Right lobe of liver (tissue), 6 donors: Measurements from ENCODE around the gene AHDC1. TPM values are rescaled to one million over a fixed set of nuclear protein-coding genes. Genes with fewer than 3 reads are reported as not detected.

Experiments used
- ATAC-seq, 4 donors: fragments of 200-7000 bp; cut with Tn5 transposase; one replicate each; pipeline ENCODE4 v1.9.1; 2020; ENCODE audit warnings: mild to moderate bottlenecking in 4 of 4, moderate library complexity in 4 of 4
- DNase-seq, 3 donors: peaks; one replicate each; pipeline ENCODE4 v3.0.0-alpha.2; 2020
- H3K27ac ChIP-seq, 3 donors: fragments of 200-600 bp; one replicate each; pipeline ENCODE4 v1.8.0; 2022
- H3K27me3 ChIP-seq, 2 donors: fragments of 200-600 bp; one replicate each; pipeline ENCODE4 v1.8.0; 2022
- H3K36me3 ChIP-seq, 4 donors: fragments of 200-600 bp; sonication (generic) in 1 of 4; one replicate each; pipeline versions ENCODE4 v1.5.1 to v1.8.0; 2017 to 2022; ENCODE audit warnings: control low read depth in 1 of 4
- H3K4me1 ChIP-seq, 4 donors: fragments of 200-600 bp; sonication (generic) in 1 of 4; one replicate each; pipeline versions ENCODE4 v1.5.1 to v1.8.0; 2017 to 2022; ENCODE audit warnings: control low read depth in 1 of 4
- H3K4me3 ChIP-seq, 3 donors: fragments of 200-600 bp; one replicate each; pipeline ENCODE4 v1.8.0; 2022
- H3K9me3 ChIP-seq, 4 donors: fragments of 200-600 bp; sonication (generic) in 1 of 4; one replicate each; pipeline versions ENCODE4 v1.5.1 to v1.8.0; 2017 to 2022; ENCODE audit warnings: control low read depth in 1 of 4
- POLR2A ChIP-seq: fragments of 450-650 bp; IDR thresholded peaks from one replicate; pipeline ENCODE4 v1.6.1; 2017; ENCODE audit warnings: antibody characterized with exemption, mild to moderate bottlenecking
- WGBS: methylation state at CpG from one replicate; pipeline ENCODE4 v1.1.6; 2018; ENCODE audit warnings: low coverage, low lambda C conversion rate; ENCODE audit not compliant: insufficient coverage; ENCODE audit errors: missing lambda C conversion rate; 5-methylcytosine and 5-hydroxymethylcytosine counted together
- intact Hi-C, 2 donors: fragments of 100-400 bp; cut with DNase I; formaldehyde crosslinking; loops; one replicate each; pipeline versions ENCODE4 v1.11.2 to v1.14.1; 2022
- total RNA-seq, 6 experiments: library from RNA; depleted of rRNA in 2 of 6; stranded (reverse); fragments of >200 nt in 2 of 6; fragmentation: NEBNext Ultra II Directional in 3 of 6; extraction: Animal tissue kit (Norgen Biotek cat#: 25700) in 3 of 6; gene quantifications; one replicate each; pipeline versions ENCODE4 v1.1.0 to v1.2.4, GENCODE V29; 2016 to 2023
- TF ChIP-seq, protein P1 (sequence below), 4 donors: fragments of 200-600 bp in 3 of 4; fragments of 450-650 bp in 1 of 4; IDR thresholded peaks; one replicate each; pipeline versions ENCODE4 v1.5.1 to v1.8.0; 2016 to 2022; ENCODE audit warnings: antibody characterized with exemption in 4 of 4, mild to moderate bottlenecking in 2 of 4
- donor health status: DM: no; HTN: yes; CAD: no.
- donor health status: DM: no; HTN: no; CAD: no.
- donor health status: DM: no; HTN: no; CAD: no.
- donor health status: DM: no; HTN: yes; CAD: no.
- donor health status: DM: no; HTN: yes; CAD: no.

Gene AHDC1
- total RNA-seq, 6 experiments from 2014 or later: 5.5 to 21.3 (median 10.9) TPM

DNA sequence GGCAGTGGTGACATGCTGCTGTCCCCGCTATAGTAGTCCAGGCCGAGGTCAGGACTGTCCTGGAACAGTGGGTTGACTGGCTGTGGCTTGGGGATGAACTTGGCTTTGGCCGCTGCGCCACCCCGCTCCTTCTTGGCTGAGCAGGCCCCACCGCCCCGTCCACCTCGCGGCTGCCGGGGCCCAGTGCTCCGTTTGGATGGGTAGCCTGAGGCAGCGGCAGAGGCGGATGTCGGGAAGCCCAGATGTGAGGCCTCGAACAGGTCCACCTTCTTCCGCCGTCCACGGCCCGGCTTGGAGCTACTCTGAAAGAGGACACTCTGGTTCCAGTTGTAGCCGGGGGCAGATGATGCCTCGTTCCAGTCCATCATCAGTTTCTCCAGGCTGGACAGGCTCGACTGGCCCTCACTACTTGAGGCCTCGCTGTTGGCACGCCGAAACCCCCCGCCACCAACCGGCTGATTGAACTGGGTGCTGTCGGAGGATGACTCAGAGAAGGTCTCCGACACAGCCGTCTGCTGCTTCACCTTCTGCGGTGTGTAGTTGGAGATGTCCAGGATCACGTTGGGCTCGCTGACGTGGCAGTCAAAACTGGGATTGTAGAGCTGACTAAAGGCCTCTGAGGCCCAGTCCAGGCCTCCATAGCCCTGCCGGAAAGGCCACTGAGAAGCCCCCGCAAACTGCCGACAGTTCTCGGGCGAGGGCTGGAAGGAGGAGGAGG is 55.6 kb downstream of the AHDC1 start:
- no peak for TF ChIP-seq POLR2A
- TF ChIP-seq, protein P1, sequence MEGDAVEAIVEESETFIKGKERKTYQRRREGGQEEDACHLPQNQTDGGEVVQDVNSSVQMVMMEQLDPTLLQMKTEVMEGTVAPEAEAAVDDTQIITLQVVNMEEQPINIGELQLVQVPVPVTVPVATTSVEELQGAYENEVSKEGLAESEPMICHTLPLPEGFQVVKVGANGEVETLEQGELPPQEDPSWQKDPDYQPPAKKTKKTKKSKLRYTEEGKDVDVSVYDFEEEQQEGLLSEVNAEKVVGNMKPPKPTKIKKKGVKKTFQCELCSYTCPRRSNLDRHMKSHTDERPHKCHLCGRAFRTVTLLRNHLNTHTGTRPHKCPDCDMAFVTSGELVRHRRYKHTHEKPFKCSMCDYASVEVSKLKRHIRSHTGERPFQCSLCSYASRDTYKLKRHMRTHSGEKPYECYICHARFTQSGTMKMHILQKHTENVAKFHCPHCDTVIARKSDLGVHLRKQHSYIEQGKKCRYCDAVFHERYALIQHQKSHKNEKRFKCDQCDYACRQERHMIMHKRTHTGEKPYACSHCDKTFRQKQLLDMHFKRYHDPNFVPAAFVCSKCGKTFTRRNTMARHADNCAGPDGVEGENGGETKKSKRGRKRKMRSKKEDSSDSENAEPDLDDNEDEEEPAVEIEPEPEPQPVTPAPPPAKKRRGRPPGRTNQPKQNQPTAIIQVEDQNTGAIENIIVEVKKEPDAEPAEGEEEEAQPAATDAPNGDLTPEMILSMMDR (IDR thresholded peaks at IDR 0.05): no peak
- ATAC-seq (no peak), DNase-seq (no peak)
- H3K4me1 ChIP-seq: no peaks in the 10 kb centered on the region
- intact Hi-C loops: no loop called here
- peaks cover 0 to 17% (median 2%) of the 10 kb centered on the region in 4 donors for H3K36me3 ChIP-seq
- H3K27me3 ChIP-seq: no peaks in the 10 kb centered on the region
- H3K4me3 ChIP-seq: no peak overlapping the region
- WGBS: 86% methylated on average over 12 of the region's 39 CpGs
- H3K9me3 ChIP-seq: no peaks in the 10 kb centered on the region
- no peak overlapping the region for H3K27ac ChIP-seq

DNA sequence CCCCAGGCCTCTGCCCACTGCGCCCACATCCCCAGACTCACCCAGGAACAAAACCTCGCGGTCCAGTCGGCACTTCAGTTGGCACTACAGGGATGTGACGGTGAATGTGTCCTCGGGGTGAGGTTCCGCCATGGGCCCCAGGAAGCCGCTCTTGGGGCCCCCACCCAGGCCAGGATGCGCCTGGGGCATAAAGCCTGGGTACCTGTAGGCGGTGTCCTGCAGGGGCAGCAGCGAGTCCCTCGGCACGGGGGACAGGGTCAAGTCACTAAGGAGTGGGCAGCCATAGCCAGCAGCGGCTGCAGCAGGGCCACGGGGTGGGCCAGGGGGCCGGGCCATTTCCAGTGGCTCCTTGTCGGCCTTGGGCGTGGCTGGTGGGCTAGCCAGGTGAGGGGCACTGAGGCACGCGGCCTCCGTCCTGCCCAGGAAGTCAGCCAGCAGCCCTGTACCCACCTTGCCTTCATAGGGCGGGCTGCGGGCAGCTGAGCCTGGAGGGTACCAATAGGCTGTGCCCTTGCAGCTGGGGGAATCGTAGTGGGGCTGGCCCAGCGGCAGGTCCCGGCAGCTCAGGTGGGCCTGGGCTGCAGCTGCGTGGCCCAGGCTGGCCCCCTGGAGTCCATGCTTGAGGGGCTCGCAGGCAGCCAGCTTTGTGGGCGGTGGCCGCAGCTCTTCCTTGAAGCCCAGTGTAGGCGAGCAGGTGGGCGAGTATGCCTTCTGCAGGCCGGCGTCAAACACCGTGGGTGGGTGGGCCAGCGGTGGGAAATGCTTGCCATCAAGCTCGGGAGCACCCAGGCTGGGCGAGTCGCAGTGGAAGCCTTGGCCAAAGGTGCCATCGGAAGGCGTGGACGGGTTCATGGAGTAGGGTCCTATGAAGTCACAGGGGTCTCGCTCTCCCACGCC is 56.5 kb downstream of the AHDC1 start:
- H3K9me3 ChIP-seq: no peaks in the 10 kb centered on the region
- H3K27ac ChIP-seq: no peak overlapping the region
- no peak for TF ChIP-seq POLR2A
- TF ChIP-seq, protein P1 (IDR thresholded peaks at IDR 0.05): no peak
- H3K36me3 ChIP-seq: peaks cover 0 to 12% (median 2%) of the 10 kb centered on the region in 4 donors
- no peaks in the 10 kb centered on the region for H3K27me3 ChIP-seq
- WGBS: 86% methylated on average over 13 of the region's 44 CpGs
- H3K4me1 ChIP-seq: no peaks in the 10 kb centered on the region
- no peak for DNase-seq
- no peak for ATAC-seq
- intact Hi-C loops: no loop called here
- no peak overlapping the region for H3K4me3 ChIP-seq

DNA sequence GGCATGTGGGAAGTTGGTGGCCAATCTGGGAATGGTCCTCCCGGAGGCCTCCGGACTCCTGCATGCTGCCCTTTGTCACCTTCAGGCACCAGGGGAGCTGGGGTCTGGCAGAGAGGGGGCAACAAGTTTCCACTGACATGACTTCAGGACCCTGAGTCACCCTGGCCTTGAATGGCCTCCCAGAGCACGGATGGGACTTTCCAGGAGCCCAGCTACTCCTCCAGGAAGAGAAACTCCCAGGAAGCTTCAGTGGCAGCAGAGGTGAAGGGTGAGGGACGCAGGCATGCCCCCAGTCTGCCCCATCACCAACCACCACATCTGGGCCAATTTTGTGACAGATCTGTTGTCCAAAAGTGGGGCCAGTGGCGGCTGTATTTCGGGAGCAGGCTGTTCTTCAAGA is 58.1 kb downstream of the AHDC1 start:
- intact Hi-C loops: no loop called here
- H3K36me3 ChIP-seq: peaks cover 0 to 6% (median 0%) of the 10 kb centered on the region in 4 donors
- no peaks in the 10 kb centered on the region for H3K27me3 ChIP-seq
- 88% methylated on average over 2 of the region's 6 CpGs for WGBS
- ATAC-seq (no peak), DNase-seq (no peak)
- TF ChIP-seq, protein P1 (IDR thresholded peaks at IDR 0.05): no peak
- TF ChIP-seq POLR2A: no peak
- H3K27ac ChIP-seq: no peak overlapping the region
- H3K4me3 ChIP-seq: no peak overlapping the region
- H3K9me3 ChIP-seq: no peaks in the 10 kb centered on the region
- no peaks in the 10 kb centered on the region for H3K4me1 ChIP-seq

DNA sequence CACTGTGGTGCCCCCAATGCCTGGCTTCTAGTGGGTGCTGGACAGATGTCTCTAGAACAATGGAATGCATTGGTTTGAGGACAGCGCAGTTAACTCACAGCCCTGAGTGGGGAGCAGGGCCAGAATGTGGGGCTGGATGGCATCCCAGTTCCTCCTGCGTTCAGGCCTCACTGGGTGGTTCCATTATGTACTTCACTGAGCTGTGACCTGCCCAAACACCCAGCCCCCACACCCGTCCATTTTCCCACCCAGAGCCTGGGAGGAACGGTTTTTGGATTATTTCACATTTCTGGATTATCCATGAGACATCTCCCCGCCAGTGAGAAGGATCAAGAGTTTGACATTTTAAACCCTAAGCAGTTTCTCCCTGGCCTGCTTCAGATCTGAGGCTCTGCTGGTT is 58.7 kb downstream of the AHDC1 start:
- no peak for TF ChIP-seq POLR2A
- TF ChIP-seq, protein P1 (IDR thresholded peaks at IDR 0.05): no peak
- 92% methylated on average over 2 of the region's 5 CpGs for WGBS
- H3K9me3 ChIP-seq: no peaks in the 10 kb centered on the region
- peaks cover 0 to under 1% (median 0%) of the 10 kb centered on the region in 4 donors for H3K36me3 ChIP-seq
- DNase-seq: no peak
- no peak for ATAC-seq
- intact Hi-C loops: no loop called here
- H3K4me1 ChIP-seq: no peaks in the 10 kb centered on the region
- H3K27ac ChIP-seq: no peak overlapping the region
- no peak overlapping the region for H3K4me3 ChIP-seq
- H3K27me3 ChIP-seq: no peaks in the 10 kb centered on the region
